Panc1 (cell line): ENCODE results near the gene COL3A1. TPM values are rescaled to one million over a fixed set of nuclear protein-coding genes. Genes with fewer than 3 reads are reported as not detected.

Experiments used
- ATAC-seq: fragments of 200-7000 bp; cut with Tn5 transposase; 2 replicates; pipeline ENCODE4 v1.9.1; 2020; ENCODE audit warnings: mild to moderate bottlenecking, moderate library complexity
- BruUV-seq: library from RNA; stranded (reverse); fragments of 400-500 nt; replicated peaks from 2 replicates; lab custom pipeline; 2021; lab: Mats Ljungman, UMichigan
- CTCF ChIA-PET: fragments of 300-600 bp; sonication (Branson Sonifier 250); formaldehyde crosslinking; loops from one replicate; lab custom pipeline; 2022; ENCODE audit warnings: antibody characterized with exemption; lab: Charles Lee
- POLR2A ChIA-PET: fragments of 300-600 bp; sonication (Branson Sonifier 250); formaldehyde crosslinking; loops from one replicate; lab custom pipeline; 2022; ENCODE audit warnings: antibody characterized with exemption; lab: Charles Lee
- DNase-seq: peaks from one replicate; pipeline ENCODE4 v3.0.0-alpha.2; 2010; ENCODE audit warnings: low read depth, low spot score
- H3K27ac ChIP-seq: 2 replicates; pipeline ENCODE4 v1.5.1; 2011; ENCODE audit warnings: mild to moderate bottlenecking, low read length, inconsistent platforms
- H3K27me3 ChIP-seq: fragments of 200-500 bp; sonication (Bioruptor generic); 2 replicates; pipeline ENCODE4 v1.6.0; 2014; ENCODE audit warnings: low read length, inconsistent platforms; ENCODE audit not compliant: control insufficient read depth, insufficient read depth
- H3K36me3 ChIP-seq: fragments of 200-500 bp; sonication (Bioruptor generic); 2 replicates; pipeline ENCODE4 v1.5.1; 2014; ENCODE audit warnings: inconsistent platforms, mild to moderate bottlenecking, low read length, moderate library complexity; ENCODE audit not compliant: control insufficient read depth, insufficient read depth
- H3K4me1 ChIP-seq: 2 replicates; pipeline ENCODE4 v1.5.1; 2011; ENCODE audit warnings: inconsistent platforms, mild to moderate bottlenecking, low read length, moderate library complexity; ENCODE audit not compliant: control insufficient read depth, insufficient read depth
- H3K4me3 ChIP-seq, 2 experiments: 2 replicates each; pipeline ENCODE4 v1.5.1; 2011 to 2012; ENCODE audit warnings: low read depth in 2 of 2, low read length in 2 of 2, mild to moderate bottlenecking in 2 of 2, inconsistent platforms in 1 of 2, moderate library complexity in 1 of 2
- H3K9me3 ChIP-seq: fragments of 200-500 bp; sonication (Bioruptor generic); 2 replicates; pipeline ENCODE4 v1.5.1; 2014; ENCODE audit warnings: low read depth, mild to moderate bottlenecking, inconsistent platforms, low read length, moderate library complexity; ENCODE audit not compliant: control insufficient read depth, insufficient read depth
- POLR2AphosphoS5 ChIP-seq: IDR thresholded peaks from 2 replicates; pipeline ENCODE4 v1.6.1; 2012; ENCODE audit warnings: mild to moderate bottlenecking, low read depth, low read length, moderate library complexity
- SIN3A ChIP-seq: IDR thresholded peaks from 2 replicates; pipeline ENCODE4 v1.6.1; 2012; ENCODE audit warnings: low read depth, mild to moderate bottlenecking, low read length, moderate library complexity, borderline replicate concordance; ENCODE audit not compliant: insufficient read depth
- TCF7L2 ChIP-seq: IDR thresholded peaks from 2 replicates; pipeline ENCODE4 v1.6.1; 2011; ENCODE audit warnings: mild to moderate bottlenecking, low read depth, low read length, inconsistent platforms
- in situ Hi-C: cut with HindIII; loops from 2 replicates; pipeline ENCODE4 v1.10.0; 2016; ENCODE audit warnings: low sequenced_read_pairs, low pct_unique_long_range_greater_than_20kb
- intact Hi-C: fragments of 100-400 bp; cut with micrococcal nuclease; formaldehyde crosslinking; loops from one replicate; pipeline ENCODE4 v1.10.0; 2022; ENCODE audit not compliant: unreplicated experiment
- total RNA-seq: library from RNA; stranded (reverse); gene quantifications from one replicate; pipeline ENCODE4 v1.2.1, GENCODE V29; 2021; ENCODE audit not compliant: unreplicated experiment
- TF ChIP-seq, protein P1 (sequence below), 2 experiments: IDR thresholded peaks; 2 replicates each; pipeline ENCODE4 v1.6.1; 2011 to 2012; ENCODE audit warnings: low read depth in 2 of 2, control low read depth in 1 of 2, low read length in 1 of 2, mild to moderate bottlenecking in 1 of 2, moderate library complexity in 1 of 2; ENCODE audit not compliant: insufficient read depth in 1 of 2
- TF ChIP-seq, protein P2 (sequence below): fragments of 450-650 bp; IDR thresholded peaks from 2 replicates; pipeline ENCODE4 v1.5.1; 2017; ENCODE audit warnings: mild to moderate bottlenecking

COL3A1 gene
- total RNA-seq, 1 experiment from 2014 or later, result 6.9 TPM

DNA sequence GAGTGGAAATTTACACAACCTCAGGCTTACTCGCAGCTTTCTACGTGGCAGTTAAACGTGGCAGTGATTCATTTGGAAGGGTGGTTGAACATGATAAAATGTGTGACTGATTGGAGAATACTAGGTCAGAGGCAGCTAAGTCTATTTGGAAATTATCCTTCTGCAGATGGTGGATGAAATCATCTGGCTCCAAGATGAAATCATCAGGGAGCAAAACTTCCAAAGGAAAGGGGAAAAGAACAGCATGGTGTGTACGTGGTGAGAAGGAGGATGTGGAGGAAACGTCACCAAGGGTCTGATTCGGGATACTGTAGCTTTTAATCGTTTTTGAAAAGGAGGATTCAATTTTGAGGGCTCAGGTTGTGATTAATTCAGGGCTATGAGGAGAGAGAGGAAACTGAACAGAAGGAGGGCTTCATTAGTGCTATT lies 47.9 kb downstream of the COL3A1 start:
- no peaks in the 10 kb centered on the region for H3K36me3 ChIP-seq
- no peaks in the 10 kb centered on the region for H3K9me3 ChIP-seq
- ATAC-seq, result no peak
- no peak overlapping the region for H3K4me3 ChIP-seq
- CTCF ChIA-PET, result no interaction called here
- in situ Hi-C loops, result no loop called here
- POLR2A ChIA-PET, result interaction anchor here (0.5 kb wide), 1 partner anchor 1603 kb away, joined by 5 read pairs; no protein-coding TSS in a partner anchor
- no peak for DNase-seq
- TF ChIP-seq SIN3A (no peak), TCF7L2 (no peak), POLR2AphosphoS5 (no peak)
- TF ChIP-seq, protein P1, sequence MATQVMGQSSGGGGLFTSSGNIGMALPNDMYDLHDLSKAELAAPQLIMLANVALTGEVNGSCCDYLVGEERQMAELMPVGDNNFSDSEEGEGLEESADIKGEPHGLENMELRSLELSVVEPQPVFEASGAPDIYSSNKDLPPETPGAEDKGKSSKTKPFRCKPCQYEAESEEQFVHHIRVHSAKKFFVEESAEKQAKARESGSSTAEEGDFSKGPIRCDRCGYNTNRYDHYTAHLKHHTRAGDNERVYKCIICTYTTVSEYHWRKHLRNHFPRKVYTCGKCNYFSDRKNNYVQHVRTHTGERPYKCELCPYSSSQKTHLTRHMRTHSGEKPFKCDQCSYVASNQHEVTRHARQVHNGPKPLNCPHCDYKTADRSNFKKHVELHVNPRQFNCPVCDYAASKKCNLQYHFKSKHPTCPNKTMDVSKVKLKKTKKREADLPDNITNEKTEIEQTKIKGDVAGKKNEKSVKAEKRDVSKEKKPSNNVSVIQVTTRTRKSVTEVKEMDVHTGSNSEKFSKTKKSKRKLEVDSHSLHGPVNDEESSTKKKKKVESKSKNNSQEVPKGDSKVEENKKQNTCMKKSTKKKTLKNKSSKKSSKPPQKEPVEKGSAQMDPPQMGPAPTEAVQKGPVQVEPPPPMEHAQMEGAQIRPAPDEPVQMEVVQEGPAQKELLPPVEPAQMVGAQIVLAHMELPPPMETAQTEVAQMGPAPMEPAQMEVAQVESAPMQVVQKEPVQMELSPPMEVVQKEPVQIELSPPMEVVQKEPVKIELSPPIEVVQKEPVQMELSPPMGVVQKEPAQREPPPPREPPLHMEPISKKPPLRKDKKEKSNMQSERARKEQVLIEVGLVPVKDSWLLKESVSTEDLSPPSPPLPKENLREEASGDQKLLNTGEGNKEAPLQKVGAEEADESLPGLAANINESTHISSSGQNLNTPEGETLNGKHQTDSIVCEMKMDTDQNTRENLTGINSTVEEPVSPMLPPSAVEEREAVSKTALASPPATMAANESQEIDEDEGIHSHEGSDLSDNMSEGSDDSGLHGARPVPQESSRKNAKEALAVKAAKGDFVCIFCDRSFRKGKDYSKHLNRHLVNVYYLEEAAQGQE (IDR thresholded peaks at IDR 0.05; ENCODE audit: insufficient read depth in 1 of 2, low read depth in 2 of 2, low read length in 1 of 2), result no peak
- TF ChIP-seq, protein P2, sequence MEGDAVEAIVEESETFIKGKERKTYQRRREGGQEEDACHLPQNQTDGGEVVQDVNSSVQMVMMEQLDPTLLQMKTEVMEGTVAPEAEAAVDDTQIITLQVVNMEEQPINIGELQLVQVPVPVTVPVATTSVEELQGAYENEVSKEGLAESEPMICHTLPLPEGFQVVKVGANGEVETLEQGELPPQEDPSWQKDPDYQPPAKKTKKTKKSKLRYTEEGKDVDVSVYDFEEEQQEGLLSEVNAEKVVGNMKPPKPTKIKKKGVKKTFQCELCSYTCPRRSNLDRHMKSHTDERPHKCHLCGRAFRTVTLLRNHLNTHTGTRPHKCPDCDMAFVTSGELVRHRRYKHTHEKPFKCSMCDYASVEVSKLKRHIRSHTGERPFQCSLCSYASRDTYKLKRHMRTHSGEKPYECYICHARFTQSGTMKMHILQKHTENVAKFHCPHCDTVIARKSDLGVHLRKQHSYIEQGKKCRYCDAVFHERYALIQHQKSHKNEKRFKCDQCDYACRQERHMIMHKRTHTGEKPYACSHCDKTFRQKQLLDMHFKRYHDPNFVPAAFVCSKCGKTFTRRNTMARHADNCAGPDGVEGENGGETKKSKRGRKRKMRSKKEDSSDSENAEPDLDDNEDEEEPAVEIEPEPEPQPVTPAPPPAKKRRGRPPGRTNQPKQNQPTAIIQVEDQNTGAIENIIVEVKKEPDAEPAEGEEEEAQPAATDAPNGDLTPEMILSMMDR, result no peak
- intact Hi-C loops, result no loop called here
- no peaks in the 10 kb centered on the region for H3K4me1 ChIP-seq
- no TSS peak for BruUV-seq
- H3K27me3 ChIP-seq, result no peaks in the 10 kb centered on the region
- H3K27ac ChIP-seq, result no peak overlapping the region

DNA sequence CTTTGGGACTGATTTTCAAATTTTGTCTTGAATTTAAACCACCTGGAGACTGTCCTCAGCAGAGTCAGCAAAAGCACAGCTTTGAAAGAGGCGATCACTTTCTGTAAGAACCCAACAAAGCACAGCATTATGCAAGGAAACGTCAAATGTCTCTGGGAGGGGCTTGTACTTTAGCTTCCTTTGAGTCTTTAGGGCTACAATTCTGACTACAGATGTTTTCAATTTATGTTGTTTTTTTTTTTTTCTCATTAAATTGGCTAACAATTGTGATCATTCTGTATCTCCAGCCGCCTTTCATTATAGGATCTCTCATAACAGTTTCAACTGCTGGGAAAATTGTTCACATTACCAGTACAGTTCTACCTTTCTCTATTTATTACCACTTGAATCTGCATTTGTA lies 48.3 kb downstream of the COL3A1 start:
- no TSS peak for BruUV-seq
- no peaks in the 10 kb centered on the region for H3K9me3 ChIP-seq
- no peaks in the 10 kb centered on the region for H3K36me3 ChIP-seq
- ChIA-PET CTCF (no interaction called here), POLR2A (interaction anchor here (0.5 kb wide), 1 partner anchor 1604 kb away, joined by 5 read pairs; no protein-coding TSS in a partner anchor)
- in situ Hi-C loops, result no loop called here
- no peaks in the 10 kb centered on the region for H3K4me1 ChIP-seq
- no peaks in the 10 kb centered on the region for H3K27me3 ChIP-seq
- ATAC-seq (no peak), DNase-seq (no peak)
- intact Hi-C loops, result no loop called here
- TF ChIP-seq POLR2AphosphoS5 (no peak), SIN3A (no peak), TCF7L2 (no peak)
- TF ChIP-seq, protein P1 (IDR thresholded peaks at IDR 0.05; ENCODE audit: insufficient read depth in 1 of 2, low read depth in 2 of 2, low read length in 1 of 2), result no peak
- TF ChIP-seq, protein P2, result no peak
- no peak overlapping the region for H3K4me3 ChIP-seq
- H3K27ac ChIP-seq, result no peak overlapping the region
